ENCODE measurements around the gene IRX5.

Gene IRX5

DNA sequence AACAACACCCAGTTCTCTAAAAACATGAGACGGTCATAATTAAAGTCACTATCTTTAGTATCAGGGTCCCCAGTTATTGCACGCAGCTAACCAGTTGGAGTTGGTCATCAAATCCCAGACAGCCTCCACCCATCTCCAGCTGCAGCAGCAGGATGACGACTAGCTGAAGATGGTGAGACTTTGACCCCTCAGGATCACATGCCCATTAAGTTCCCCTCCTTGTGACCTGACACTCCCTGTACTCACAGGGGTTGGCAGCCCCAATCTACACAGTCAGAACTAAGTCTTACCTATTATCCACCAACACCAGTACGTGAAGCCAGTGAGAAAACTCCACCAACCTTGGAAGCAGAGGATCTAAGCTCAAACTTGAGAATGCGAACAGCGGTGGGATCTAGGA lies 37.7 kb upstream of the IRX5 start:
- no peak overlapping the region for H3K27ac ChIP-seq
- TF ChIP-seq, protein P1, sequence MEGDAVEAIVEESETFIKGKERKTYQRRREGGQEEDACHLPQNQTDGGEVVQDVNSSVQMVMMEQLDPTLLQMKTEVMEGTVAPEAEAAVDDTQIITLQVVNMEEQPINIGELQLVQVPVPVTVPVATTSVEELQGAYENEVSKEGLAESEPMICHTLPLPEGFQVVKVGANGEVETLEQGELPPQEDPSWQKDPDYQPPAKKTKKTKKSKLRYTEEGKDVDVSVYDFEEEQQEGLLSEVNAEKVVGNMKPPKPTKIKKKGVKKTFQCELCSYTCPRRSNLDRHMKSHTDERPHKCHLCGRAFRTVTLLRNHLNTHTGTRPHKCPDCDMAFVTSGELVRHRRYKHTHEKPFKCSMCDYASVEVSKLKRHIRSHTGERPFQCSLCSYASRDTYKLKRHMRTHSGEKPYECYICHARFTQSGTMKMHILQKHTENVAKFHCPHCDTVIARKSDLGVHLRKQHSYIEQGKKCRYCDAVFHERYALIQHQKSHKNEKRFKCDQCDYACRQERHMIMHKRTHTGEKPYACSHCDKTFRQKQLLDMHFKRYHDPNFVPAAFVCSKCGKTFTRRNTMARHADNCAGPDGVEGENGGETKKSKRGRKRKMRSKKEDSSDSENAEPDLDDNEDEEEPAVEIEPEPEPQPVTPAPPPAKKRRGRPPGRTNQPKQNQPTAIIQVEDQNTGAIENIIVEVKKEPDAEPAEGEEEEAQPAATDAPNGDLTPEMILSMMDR (conservative IDR thresholded peaks at IDR 0.05; ENCODE audit: low read depth), result no peak
- ChIA-PET POLR2A (ENCODE audit: low non-redundant PET) (interaction anchor here (0.6 kb wide), 1 partner anchor 662 kb away, joined by 9 read pairs; no protein-coding TSS in a partner anchor), CTCF (no interaction called here)
- DNase-seq (ENCODE audit: low spot score), result no peak

DNA sequence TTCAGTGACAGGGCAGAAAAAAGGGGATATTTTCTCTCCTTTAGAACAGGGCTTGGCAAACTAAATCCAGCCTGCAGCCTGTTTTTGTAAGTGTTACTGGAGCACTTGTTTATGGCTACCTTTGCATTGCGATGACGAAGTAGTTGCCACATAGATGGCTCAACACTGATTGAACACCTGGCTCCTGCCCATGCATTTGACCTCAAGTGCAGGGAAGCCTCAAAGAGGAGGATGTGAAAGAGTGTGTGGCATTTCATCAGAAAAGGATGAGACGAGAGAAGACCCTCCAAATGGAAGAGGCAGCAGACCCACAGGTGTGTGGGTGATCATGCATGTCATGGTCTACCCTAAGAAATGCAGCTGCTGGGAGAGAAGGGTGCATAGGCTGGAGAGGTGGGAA lies 32.7 kb upstream of the IRX5 start:
- TF ChIP-seq, protein P1 (conservative IDR thresholded peaks at IDR 0.05; ENCODE audit: low read depth), result no peak
- no peak overlapping the region for H3K27ac ChIP-seq
- DNase-seq (ENCODE audit: low spot score), result no peak
- POLR2A ChIA-PET (ENCODE audit: low non-redundant PET), result no interaction called here
- CTCF ChIA-PET, result no interaction called here

DNA sequence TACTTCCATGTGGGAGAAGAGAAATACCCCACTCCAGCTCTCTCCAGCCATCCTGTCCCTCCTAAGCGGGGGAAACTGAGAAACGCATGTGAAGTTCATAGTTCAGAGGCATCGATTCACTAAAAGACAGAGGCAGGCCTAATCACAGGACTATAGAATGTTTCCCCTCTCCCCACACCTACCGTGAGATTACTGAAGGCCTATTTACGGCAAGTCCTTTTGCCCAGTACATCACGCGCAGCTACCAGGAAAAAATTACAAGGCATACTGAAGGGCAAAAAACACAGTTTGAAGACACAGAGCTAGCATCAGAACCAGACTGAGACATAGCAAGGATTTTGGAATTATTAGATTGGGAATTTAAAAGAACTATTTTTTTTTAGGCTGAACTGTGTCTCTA lies 29.1 kb upstream of the IRX5 start:
- no peak for DNase-seq (ENCODE audit: low spot score)
- CTCF ChIA-PET, result no interaction called here
- no peak overlapping the region for H3K27ac ChIP-seq
- POLR2A ChIA-PET (ENCODE audit: low non-redundant PET), result no interaction called here
- TF ChIP-seq, protein P1 (conservative IDR thresholded peaks at IDR 0.05; ENCODE audit: low read depth), result no peak

DNA sequence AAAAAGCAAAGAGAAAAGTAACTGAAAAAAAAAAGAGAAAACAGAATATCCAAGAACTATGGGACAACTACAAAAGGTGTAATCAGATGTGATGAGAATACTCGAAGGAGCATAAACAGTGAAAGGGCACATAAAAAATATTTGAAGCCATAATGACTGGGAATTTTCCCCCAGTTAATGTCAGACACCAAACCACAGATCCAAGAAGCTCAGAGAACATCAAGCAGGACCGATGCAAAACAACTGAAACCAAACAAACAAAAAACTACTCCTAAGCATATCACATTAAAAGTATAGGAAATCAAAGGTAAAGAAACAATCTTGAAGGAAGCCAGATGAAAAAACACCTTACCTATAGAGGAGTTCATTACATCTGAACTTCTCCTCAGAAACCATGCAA lies 27.6 kb upstream of the IRX5 start:
- ChIA-PET CTCF (no interaction called here), POLR2A (ENCODE audit: low non-redundant PET) (no interaction called here)
- no peak overlapping the region for H3K27ac ChIP-seq
- DNase-seq (ENCODE audit: low spot score), result no peak
- TF ChIP-seq, protein P1 (conservative IDR thresholded peaks at IDR 0.05; ENCODE audit: low read depth), result no peak

DNA sequence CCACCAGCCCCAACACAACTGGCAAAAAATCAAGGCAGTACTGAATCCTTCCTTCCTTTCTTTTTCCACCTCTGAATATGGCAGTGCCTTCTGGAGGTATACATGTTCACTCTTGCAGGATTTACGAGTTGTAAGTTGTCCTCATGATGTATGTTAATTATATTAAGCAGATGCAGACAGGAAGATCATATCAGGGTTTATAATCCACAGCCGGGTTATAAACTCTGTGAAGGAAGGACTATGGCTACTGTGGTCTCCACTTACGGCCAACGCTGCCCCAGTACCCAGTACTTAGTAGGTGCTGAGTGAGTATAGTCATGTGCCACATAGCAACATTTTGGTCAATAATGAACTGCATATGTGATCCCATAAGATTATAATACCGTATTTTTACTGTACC lies 19.6 kb upstream of the IRX5 start:
- CTCF ChIA-PET, result no interaction called here
- POLR2A ChIA-PET (ENCODE audit: low non-redundant PET), result no interaction called here
- H3K27ac ChIP-seq, result no peak overlapping the region
- DNase-seq (ENCODE audit: low spot score), result no peak
- TF ChIP-seq, protein P1 (conservative IDR thresholded peaks at IDR 0.05; ENCODE audit: low read depth), result no peak

DNA sequence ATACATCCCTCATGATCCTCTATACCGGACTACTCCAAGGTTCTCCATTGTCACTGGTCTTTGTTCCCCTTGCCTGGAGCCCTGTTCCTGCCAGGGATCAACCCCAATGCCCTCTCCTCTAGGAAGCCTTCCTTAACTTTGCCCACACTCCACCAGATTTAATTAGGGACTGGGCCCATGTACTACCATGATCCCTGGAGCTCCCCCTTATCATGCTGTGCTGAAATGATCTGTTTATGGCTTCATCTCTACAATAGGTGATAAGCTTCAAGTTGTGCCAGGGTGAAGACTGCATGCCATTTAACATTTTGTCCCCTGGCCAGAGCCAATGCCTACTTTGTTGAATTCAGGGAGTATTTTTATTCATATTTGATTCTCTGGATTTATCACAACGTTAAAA lies 17.9 kb upstream of the IRX5 start:
- CTCF ChIA-PET, result interaction anchor here (0.6 kb wide), 1 partner anchor 170 kb away, joined by 3 read pairs; no protein-coding TSS in a partner anchor
- POLR2A ChIA-PET (ENCODE audit: low non-redundant PET), result no interaction called here
- no peak overlapping the region for H3K27ac ChIP-seq
- DNase-seq (ENCODE audit: low spot score), result no peak
- TF ChIP-seq, protein P1 (conservative IDR thresholded peaks at IDR 0.05; ENCODE audit: low read depth), result no peak

Data from RWPE1 (cell line).